ENCODE measurements around the gene HAO1.
"Not testable (repeated sequence)": the region's sequence is repeated elsewhere in the genome, so short reads cannot be mapped to it uniquely, and the experiment has no call there.

Gene HAO1

GRCh38 chr20:7966176-7966575 lies 25.9 kb upstream of the HAO1 start:
- H3K4me1 ChIP-seq (ENCODE audit: control insufficient read depth, insufficient read depth, low read length), result no peaks in the 10 kb centered on the region
- no peaks in the 10 kb centered on the region for H3K9me3 ChIP-seq (ENCODE audit: control insufficient read depth, insufficient read depth, low read length)
- H3K36me3 ChIP-seq (ENCODE audit: control insufficient read depth, insufficient read depth, low read length), result no peaks in the 10 kb centered on the region
- no peaks in the 10 kb centered on the region for H3K27me3 ChIP-seq (ENCODE audit: control insufficient read depth, insufficient read depth, low read length)
- no peak overlapping the region for H3K4me3 ChIP-seq (ENCODE audit: low read depth, low read length)
- no peak overlapping the region for H3K9ac ChIP-seq (ENCODE audit: low read depth, low read length)

GRCh38 chr20:7959484-7959883 lies 19.2 kb upstream of the HAO1 start:
- H3K9ac ChIP-seq (ENCODE audit: low read depth, low read length), result no peak overlapping the region
- H3K36me3 ChIP-seq (ENCODE audit: control insufficient read depth, insufficient read depth, low read length), result no peaks in the 10 kb centered on the region
- H3K4me1 ChIP-seq (ENCODE audit: control insufficient read depth, insufficient read depth, low read length), result no peaks in the 10 kb centered on the region
- peaks cover 11% of the 10 kb centered on the region for H3K9me3 ChIP-seq (ENCODE audit: control insufficient read depth, insufficient read depth, low read length)
- H3K27me3 ChIP-seq (ENCODE audit: control insufficient read depth, insufficient read depth, low read length), result no peaks in the 10 kb centered on the region
- H3K4me3 ChIP-seq (ENCODE audit: low read depth, low read length), result no peak overlapping the region

- H3K9me3 ChIP-seq (ENCODE audit: control insufficient read depth, insufficient read depth, low read length), result peaks cover 11% of the 10 kb centered on the region
- H3K9ac ChIP-seq (ENCODE audit: low read depth, low read length); H3K36me3 ChIP-seq (ENCODE audit: control insufficient read depth, insufficient read depth, low read length); H3K4me1 ChIP-seq (ENCODE audit: control insufficient read depth, insufficient read depth, low read length); H3K4me3 ChIP-seq (ENCODE audit: low read depth, low read length); H3K27me3 ChIP-seq (ENCODE audit: control insufficient read depth, insufficient read depth, low read length): not testable (repeated sequence)
Measured at GRCh38 chr20:7956561-7956960, 16.3 kb upstream of the HAO1 start.

GRCh38 chr20:7950387-7950786 lies 10.1 kb upstream of the HAO1 start:
- H3K4me3 ChIP-seq (ENCODE audit: low read depth, low read length), result no peak overlapping the region
- no peaks in the 10 kb centered on the region for H3K9me3 ChIP-seq (ENCODE audit: control insufficient read depth, insufficient read depth, low read length)
- no peak overlapping the region for H3K9ac ChIP-seq (ENCODE audit: low read depth, low read length)
- no peaks in the 10 kb centered on the region for H3K4me1 ChIP-seq (ENCODE audit: control insufficient read depth, insufficient read depth, low read length)
- no peaks in the 10 kb centered on the region for H3K27me3 ChIP-seq (ENCODE audit: control insufficient read depth, insufficient read depth, low read length)
- H3K36me3 ChIP-seq (ENCODE audit: control insufficient read depth, insufficient read depth, low read length), result no peaks in the 10 kb centered on the region

DNA sequence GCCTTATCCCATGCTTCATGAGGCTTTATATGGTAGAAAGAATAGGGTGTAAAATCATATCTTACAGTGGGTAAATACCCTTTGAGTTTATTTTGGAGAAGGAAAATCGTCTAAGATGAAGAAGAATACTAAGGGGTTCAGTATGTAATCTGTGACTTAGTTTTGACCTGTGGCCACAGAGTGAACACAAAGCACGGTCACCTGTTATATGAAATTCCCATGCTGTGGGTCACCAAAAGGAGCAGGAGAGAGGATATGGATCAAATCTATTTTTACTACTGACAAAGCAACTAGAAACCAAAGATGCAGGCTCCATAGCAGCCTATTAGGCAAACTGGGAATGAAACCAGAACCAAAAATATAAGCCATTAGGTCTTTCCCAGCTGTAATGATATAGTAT lies 3.6 kb upstream of the HAO1 start:
- Histone ChIP-seq H3K9me3 (ENCODE audit: control insufficient read depth, insufficient read depth, low read length) (peaks cover 6% of the 10 kb centered on the region), H3K36me3 (ENCODE audit: control insufficient read depth, insufficient read depth, low read length) (no peaks in the 10 kb centered on the region), H3K4me1 (ENCODE audit: control insufficient read depth, insufficient read depth, low read length) (no peaks in the 10 kb centered on the region), H3K27me3 (ENCODE audit: control insufficient read depth, insufficient read depth, low read length) (no peaks in the 10 kb centered on the region), H3K9ac (ENCODE audit: low read depth, low read length) (no peak overlapping the region), H3K4me3 (ENCODE audit: low read depth, low read length) (no peak overlapping the region)

GRCh38 chr20:7939663-7940062 lies 595 bp downstream of the HAO1 start:
- Histone ChIP-seq H3K36me3 (ENCODE audit: control insufficient read depth, insufficient read depth, low read length) (no peaks in the 10 kb centered on the region), H3K9me3 (ENCODE audit: control insufficient read depth, insufficient read depth, low read length) (peaks cover 6% of the 10 kb centered on the region), H3K4me3 (ENCODE audit: low read depth, low read length) (no peak overlapping the region), H3K27me3 (ENCODE audit: control insufficient read depth, insufficient read depth, low read length) (no peaks in the 10 kb centered on the region), H3K4me1 (ENCODE audit: control insufficient read depth, insufficient read depth, low read length) (no peaks in the 10 kb centered on the region), H3K9ac (ENCODE audit: low read depth, low read length) (no peak overlapping the region)

DNA sequence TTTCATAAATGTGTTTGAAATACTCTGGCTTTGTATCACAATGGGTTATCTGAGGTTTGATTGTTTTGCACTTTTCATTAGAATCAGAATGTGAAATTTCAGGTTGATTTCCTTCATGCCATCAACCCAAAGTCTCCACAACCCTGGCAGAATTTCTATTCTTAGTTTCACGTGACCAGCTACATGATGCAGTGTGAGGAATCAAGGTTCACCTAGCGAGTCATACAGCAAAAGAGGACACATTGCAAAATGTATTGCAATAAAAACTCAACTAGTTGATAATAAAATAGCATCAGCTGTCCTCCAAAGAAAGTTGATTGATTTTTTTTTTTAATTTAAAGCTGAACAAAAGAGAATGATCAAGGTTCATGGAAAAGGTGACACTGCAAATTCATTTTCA lies 2.2 kb downstream of the HAO1 start:
- Histone ChIP-seq H3K27me3 (ENCODE audit: control insufficient read depth, insufficient read depth, low read length) (no peaks in the 10 kb centered on the region), H3K4me1 (ENCODE audit: control insufficient read depth, insufficient read depth, low read length) (no peaks in the 10 kb centered on the region), H3K9me3 (ENCODE audit: control insufficient read depth, insufficient read depth, low read length) (peaks cover 6% of the 10 kb centered on the region)

GRCh38 chr20:7937328-7937727 lies 2.9 kb downstream of the HAO1 start:
- no peak overlapping the region for H3K4me3 ChIP-seq (ENCODE audit: low read depth, low read length)
- H3K27me3 ChIP-seq (ENCODE audit: control insufficient read depth, insufficient read depth, low read length), result no peaks in the 10 kb centered on the region
- H3K9me3 ChIP-seq (ENCODE audit: control insufficient read depth, insufficient read depth, low read length), result peaks cover 6% of the 10 kb centered on the region
- no peak overlapping the region for H3K9ac ChIP-seq (ENCODE audit: low read depth, low read length)
- H3K36me3 ChIP-seq (ENCODE audit: control insufficient read depth, insufficient read depth, low read length), result no peaks in the 10 kb centered on the region
- no peaks in the 10 kb centered on the region for H3K4me1 ChIP-seq (ENCODE audit: control insufficient read depth, insufficient read depth, low read length)

More for the DNA sequence above, 2.2 kb downstream of the HAO1 start:
- no peaks in the 10 kb centered on the region for H3K36me3 ChIP-seq (ENCODE audit: control insufficient read depth, insufficient read depth, low read length)
- H3K4me3 ChIP-seq (ENCODE audit: low read depth, low read length), result no peak overlapping the region
- H3K9ac ChIP-seq (ENCODE audit: low read depth, low read length), result no peak overlapping the region

DNA sequence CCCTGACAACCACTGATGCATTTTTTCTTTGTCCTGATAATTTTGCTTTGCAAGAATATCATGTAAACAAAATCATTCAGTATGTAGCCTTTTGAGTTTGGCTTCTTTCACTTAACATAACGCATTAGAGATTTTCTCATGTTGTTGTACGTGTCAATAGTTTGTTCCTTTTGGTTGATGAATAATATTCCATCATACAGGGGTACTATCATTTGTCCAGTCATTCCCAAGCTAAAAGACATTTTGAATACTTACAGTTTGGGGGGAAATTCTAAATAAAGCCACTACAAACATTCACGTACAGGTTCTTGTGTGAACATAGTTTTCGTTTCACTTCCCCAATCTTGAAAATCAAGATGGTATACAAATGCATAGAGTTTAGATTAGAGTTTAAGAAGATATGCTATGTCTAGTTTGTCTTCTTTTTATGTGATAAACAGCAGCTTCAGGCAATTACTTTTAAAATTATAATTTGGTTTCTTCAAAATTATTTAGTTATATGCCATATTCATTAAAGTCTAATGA lies 5.2 kb downstream of the HAO1 start:
- Histone ChIP-seq H3K4me3 (ENCODE audit: low read depth, low read length) (no peak overlapping the region), H3K9ac (ENCODE audit: low read depth, low read length) (no peak overlapping the region), H3K9me3 (ENCODE audit: control insufficient read depth, insufficient read depth, low read length) (no peaks in the 10 kb centered on the region)

GRCh38 chr20:7933346-7933745 lies 6.9 kb downstream of the HAO1 start:
- no peaks in the 10 kb centered on the region for H3K9me3 ChIP-seq (ENCODE audit: control insufficient read depth, insufficient read depth, low read length)
- H3K27me3 ChIP-seq (ENCODE audit: control insufficient read depth, insufficient read depth, low read length), result no peaks in the 10 kb centered on the region
- H3K4me1 ChIP-seq (ENCODE audit: control insufficient read depth, insufficient read depth, low read length), result no peaks in the 10 kb centered on the region
- H3K36me3 ChIP-seq (ENCODE audit: control insufficient read depth, insufficient read depth, low read length), result no peaks in the 10 kb centered on the region
- no peak overlapping the region for H3K4me3 ChIP-seq (ENCODE audit: low read depth, low read length)
- H3K9ac ChIP-seq (ENCODE audit: low read depth, low read length), result no peak overlapping the region

More for the DNA sequence above, 5.2 kb downstream of the HAO1 start:
- H3K4me1 ChIP-seq (ENCODE audit: control insufficient read depth, insufficient read depth, low read length), result no peaks in the 10 kb centered on the region
- H3K27me3 ChIP-seq (ENCODE audit: control insufficient read depth, insufficient read depth, low read length), result no peaks in the 10 kb centered on the region
- H3K36me3 ChIP-seq (ENCODE audit: control insufficient read depth, insufficient read depth, low read length), result no peaks in the 10 kb centered on the region

DNA sequence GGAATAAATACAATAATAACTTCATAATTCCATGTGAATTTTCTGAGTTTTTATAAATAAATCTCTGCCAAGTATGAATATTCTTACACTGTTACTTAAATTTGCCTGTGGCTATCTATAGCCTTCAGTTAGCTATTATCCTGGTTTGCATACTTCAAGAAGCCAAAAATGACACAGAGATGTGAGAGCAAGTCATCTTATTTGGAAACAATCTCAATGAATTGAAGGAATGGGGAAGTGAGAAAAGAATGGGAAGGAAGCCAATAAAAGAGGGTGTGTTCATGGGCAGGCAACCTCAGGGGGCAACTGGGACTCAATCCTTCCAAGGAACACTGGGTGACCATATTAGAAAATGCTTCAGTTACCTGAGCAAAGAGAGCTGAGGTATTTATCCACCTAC lies 9.9 kb downstream of the HAO1 start:
- Histone ChIP-seq H3K4me3 (ENCODE audit: low read depth, low read length) (no peak overlapping the region), H3K36me3 (ENCODE audit: control insufficient read depth, insufficient read depth, low read length) (no peaks in the 10 kb centered on the region)

GRCh38 chr20:7926767-7927166 lies 13.5 kb downstream of the HAO1 start:
- no peaks in the 10 kb centered on the region for H3K36me3 ChIP-seq (ENCODE audit: control insufficient read depth, insufficient read depth, low read length)
- no peak overlapping the region for H3K4me3 ChIP-seq (ENCODE audit: low read depth, low read length)
- no peaks in the 10 kb centered on the region for H3K4me1 ChIP-seq (ENCODE audit: control insufficient read depth, insufficient read depth, low read length)
- H3K9ac ChIP-seq (ENCODE audit: low read depth, low read length), result no peak overlapping the region
- no peaks in the 10 kb centered on the region for H3K27me3 ChIP-seq (ENCODE audit: control insufficient read depth, insufficient read depth, low read length)
- H3K9me3 ChIP-seq (ENCODE audit: control insufficient read depth, insufficient read depth, low read length), result no peaks in the 10 kb centered on the region

More for the DNA sequence above, 9.9 kb downstream of the HAO1 start:
- H3K27me3 ChIP-seq (ENCODE audit: control insufficient read depth, insufficient read depth, low read length), result no peaks in the 10 kb centered on the region
- no peaks in the 10 kb centered on the region for H3K9me3 ChIP-seq (ENCODE audit: control insufficient read depth, insufficient read depth, low read length)
- H3K9ac ChIP-seq (ENCODE audit: low read depth, low read length), result no peak overlapping the region
- no peaks in the 10 kb centered on the region for H3K4me1 ChIP-seq (ENCODE audit: control insufficient read depth, insufficient read depth, low read length)
